Nephron (organoid): Measurements from ENCODE around the gene SPARC.
A peak's percentile ranks its signal among the peaks of the same experiment; 100 is the strongest.

Experiments used
- H3K27ac Mint-ChIP-seq, 3 experiments: 2 replicates each; pipeline ENCODE4 v1.8.0; 2020; ENCODE audit warnings: mixed read lengths in 3 of 3, mild to moderate bottlenecking in 2 of 3, moderate library complexity in 1 of 3
- H3K27me3 Mint-ChIP-seq: 2 replicates; pipeline ENCODE4 v1.8.0; 2021; ENCODE audit warnings: low read depth, mild to moderate bottlenecking, moderate library complexity, mixed read lengths
- H3K36me3 Mint-ChIP-seq: 2 replicates; pipeline ENCODE4 v1.8.0; 2020; ENCODE audit warnings: low read depth, mixed read lengths
- H3K4me1 Mint-ChIP-seq: 2 replicates; pipeline ENCODE4 v1.8.0; 2020; ENCODE audit warnings: mixed read lengths
- H3K4me3 Mint-ChIP-seq, 3 experiments: 2 replicates each; pipeline ENCODE4 v1.8.0; 2020; ENCODE audit warnings: mild to moderate bottlenecking in 3 of 3, mixed read lengths in 3 of 3, moderate library complexity in 2 of 3
- H3K9me3 Mint-ChIP-seq: 2 replicates; pipeline ENCODE4 v1.8.0; 2020; ENCODE audit warnings: mixed read lengths
- TF ChIP-seq, protein P1 (sequence below), 3 experiments: fragments of 200-600 bp; sonication (generic); IDR thresholded peaks; one replicate each; pipeline ENCODE4 v1.5.0; 2021; ENCODE audit warnings: antibody characterized with exemption in 3 of 3; ENCODE audit not compliant: unreplicated experiment in 3 of 3

Gene SPARC

GRCh38 chr5:151659001-151659754, 27.5 kb downstream of the SPARC start:
- Mint-ChIP-seq H3K4me3 (peak overlapping the region; percentile 33 to 42 (median 38)), H3K4me1 (peaks cover 46% of the 10 kb centered on the region), H3K27me3 (no peaks in the 10 kb centered on the region), H3K36me3 (peaks cover 29% of the 10 kb centered on the region), H3K27ac (peak overlapping the region; percentile 77 to 98 (median 97)), H3K9me3 (no peaks in the 10 kb centered on the region)
- TF ChIP-seq, protein P1, sequence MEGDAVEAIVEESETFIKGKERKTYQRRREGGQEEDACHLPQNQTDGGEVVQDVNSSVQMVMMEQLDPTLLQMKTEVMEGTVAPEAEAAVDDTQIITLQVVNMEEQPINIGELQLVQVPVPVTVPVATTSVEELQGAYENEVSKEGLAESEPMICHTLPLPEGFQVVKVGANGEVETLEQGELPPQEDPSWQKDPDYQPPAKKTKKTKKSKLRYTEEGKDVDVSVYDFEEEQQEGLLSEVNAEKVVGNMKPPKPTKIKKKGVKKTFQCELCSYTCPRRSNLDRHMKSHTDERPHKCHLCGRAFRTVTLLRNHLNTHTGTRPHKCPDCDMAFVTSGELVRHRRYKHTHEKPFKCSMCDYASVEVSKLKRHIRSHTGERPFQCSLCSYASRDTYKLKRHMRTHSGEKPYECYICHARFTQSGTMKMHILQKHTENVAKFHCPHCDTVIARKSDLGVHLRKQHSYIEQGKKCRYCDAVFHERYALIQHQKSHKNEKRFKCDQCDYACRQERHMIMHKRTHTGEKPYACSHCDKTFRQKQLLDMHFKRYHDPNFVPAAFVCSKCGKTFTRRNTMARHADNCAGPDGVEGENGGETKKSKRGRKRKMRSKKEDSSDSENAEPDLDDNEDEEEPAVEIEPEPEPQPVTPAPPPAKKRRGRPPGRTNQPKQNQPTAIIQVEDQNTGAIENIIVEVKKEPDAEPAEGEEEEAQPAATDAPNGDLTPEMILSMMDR (IDR thresholded peaks at IDR 0.05; ENCODE audit: unreplicated experiment in 3 of 3): peak; percentile 90 to 91 (median 90)

- Mint-ChIP-seq H3K27ac (peak overlapping the region in 2 of 3 experiments; percentile 8 to 48), H3K36me3 (peaks cover 8% of the 10 kb centered on the region), H3K4me1 (peaks cover 26% of the 10 kb centered on the region), H3K4me3 (no peak overlapping the region), H3K9me3 (no peaks in the 10 kb centered on the region), H3K27me3 (no peaks in the 10 kb centered on the region)
- TF ChIP-seq, protein P1 (IDR thresholded peaks at IDR 0.05; ENCODE audit: unreplicated experiment in 3 of 3): no peak
Measured at GRCh38 chr5:151657114-151657513, 29.6 kb downstream of the SPARC start.

- H3K27me3 Mint-ChIP-seq: no peaks in the 10 kb centered on the region
- H3K9me3 Mint-ChIP-seq: no peaks in the 10 kb centered on the region
- H3K4me1 Mint-ChIP-seq: peaks cover 20% of the 10 kb centered on the region
- no peak overlapping the region for H3K27ac Mint-ChIP-seq
- peaks cover 6% of the 10 kb centered on the region for H3K36me3 Mint-ChIP-seq
- TF ChIP-seq, protein P1 (IDR thresholded peaks at IDR 0.05; ENCODE audit: unreplicated experiment in 3 of 3): no peak
- no peak overlapping the region for H3K4me3 Mint-ChIP-seq
Measured at GRCh38 chr5:151656311-151656710, 30.4 kb downstream of the SPARC start.

DNA sequence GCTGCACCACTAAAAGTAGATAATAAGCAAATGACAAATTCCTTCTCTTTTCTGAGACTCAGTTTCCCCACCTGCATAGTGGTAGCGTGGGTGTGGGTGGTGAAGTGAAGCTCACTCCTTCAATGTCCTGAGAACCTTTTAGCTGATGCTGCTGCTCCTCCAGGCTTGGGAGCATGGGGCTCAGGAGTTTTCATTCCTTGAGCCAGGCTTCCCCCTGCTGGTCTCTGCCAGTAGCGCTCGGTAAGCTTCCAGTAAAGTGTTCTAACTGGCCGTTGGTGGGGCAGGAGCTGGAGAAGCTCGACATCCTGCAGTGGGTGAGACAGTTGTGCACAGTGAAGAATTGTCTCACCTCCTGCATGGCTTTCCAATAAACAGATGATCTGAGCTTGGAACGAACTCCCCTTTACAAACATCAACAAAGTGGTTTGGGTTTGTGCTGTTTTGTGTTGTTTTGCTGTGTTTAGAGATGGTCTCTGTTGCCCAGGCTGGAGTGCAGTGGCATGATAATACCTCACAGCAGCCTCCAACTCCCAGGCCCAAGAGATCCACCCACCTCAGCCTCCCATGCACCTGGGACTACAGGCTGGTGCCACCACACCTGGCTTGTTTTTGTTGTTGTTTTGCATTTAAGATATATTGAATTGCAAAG, 34.6 kb downstream of the SPARC start:
- Mint-ChIP-seq H3K27me3 (peaks cover 10% of the 10 kb centered on the region), H3K4me1 (no peaks in the 10 kb centered on the region), H3K27ac (peak overlapping the region in 1 of 3 experiments; percentile 23), H3K36me3 (no peaks in the 10 kb centered on the region), H3K4me3 (no peak overlapping the region), H3K9me3 (no peaks in the 10 kb centered on the region)
- TF ChIP-seq, protein P1 (IDR thresholded peaks at IDR 0.05; ENCODE audit: unreplicated experiment in 3 of 3): peak; percentile 91 to 96 (median 92)

DNA sequence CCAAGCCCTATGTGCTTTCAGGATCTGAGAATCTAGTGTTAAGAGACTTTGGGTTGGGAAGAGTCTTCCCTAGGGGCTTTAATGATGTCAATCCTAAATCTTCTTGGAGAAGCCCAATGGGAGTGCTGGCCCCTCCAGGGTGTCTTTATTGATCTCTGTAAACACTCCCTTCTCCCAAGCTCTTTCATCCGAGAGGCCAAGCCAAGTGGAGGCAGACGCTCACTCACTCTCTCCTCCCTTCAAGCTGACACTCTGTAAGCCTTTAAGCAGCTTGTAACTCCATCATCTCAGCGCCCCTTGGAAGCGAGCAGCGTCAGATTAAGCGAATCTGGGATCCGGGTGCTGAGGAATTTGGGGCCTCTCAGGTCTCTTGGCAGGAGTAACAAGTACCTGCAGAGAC, 37.7 kb downstream of the SPARC start:
- Mint-ChIP-seq H3K27me3 (peaks cover 20% of the 10 kb centered on the region), H3K4me3 (no peak overlapping the region), H3K36me3 (no peaks in the 10 kb centered on the region), H3K9me3 (no peaks in the 10 kb centered on the region), H3K27ac (no peak overlapping the region), H3K4me1 (no peaks in the 10 kb centered on the region)
- TF ChIP-seq, protein P1 (IDR thresholded peaks at IDR 0.05; ENCODE audit: unreplicated experiment in 3 of 3): no peak
